Skeletal muscle tissue (tissue), 4 donors: ENCODE data around the gene FADS6. TPM values are rescaled to one million over a fixed set of nuclear protein-coding genes. Genes with fewer than 3 reads are reported as not detected.

Experiments
- H3K27ac ChIP-seq: one replicate; pipeline ENCODE4 v1.7.0; 2013; ENCODE audit warnings: mild to moderate bottlenecking, low read depth, low read length, inconsistent platforms
- H3K27me3 ChIP-seq, 3 donors: one replicate each; pipeline ENCODE4 v1.7.0; 2013; ENCODE audit warnings: low read length in 3 of 3; ENCODE audit not compliant: control insufficient read depth in 3 of 3, insufficient read depth in 3 of 3
- H3K36me3 ChIP-seq, 3 donors: one replicate each; pipeline ENCODE4 v1.7.0; 2013; ENCODE audit warnings: low read length in 3 of 3; ENCODE audit not compliant: control insufficient read depth in 3 of 3, insufficient read depth in 3 of 3
- H3K4me1 ChIP-seq, 3 donors: one replicate each; pipeline ENCODE4 v1.7.0; 2013; ENCODE audit warnings: low read length in 3 of 3, mild to moderate bottlenecking in 3 of 3; ENCODE audit not compliant: control insufficient read depth in 3 of 3, insufficient read depth in 3 of 3
- H3K4me3 ChIP-seq, 3 donors: one replicate each; pipeline ENCODE4 v1.7.0; 2013; ENCODE audit warnings: low read length in 3 of 3
- H3K9ac ChIP-seq, 3 donors: one replicate each; pipeline ENCODE4 v1.7.0; 2013; ENCODE audit warnings: low read length in 3 of 3, mild to moderate bottlenecking in 3 of 3, moderate library complexity in 2 of 3, low read depth in 1 of 3
- H3K9me3 ChIP-seq, 3 donors: one replicate each; pipeline ENCODE4 v1.7.0; 2013; ENCODE audit warnings: low read length in 3 of 3; ENCODE audit not compliant: control insufficient read depth in 3 of 3
- total RNA-seq: library from RNA; depleted of rRNA; stranded (reverse); fragments of >200 nt; gene quantifications from one replicate; pipeline ENCODE4 v1.2.3, GENCODE V29; 2014
- donor health status: Osteomylitis.

The FADS6 gene
- total RNA-seq, 1 donor from 2014 or later: not detected

- Histone ChIP-seq H3K27me3 (peaks cover 39% of the 10 kb centered on the region in 3 donors), H3K4me1 (peaks cover 11 to 18% (median 16%) of the 10 kb centered on the region in 3 donors), H3K9ac (peak overlapping the region in 1 of 3 donors; percentile 45), H3K9me3 (no peaks in the 10 kb centered on the region), H3K36me3 (no peaks in the 10 kb centered on the region), H3K4me3 (peak overlapping the region in 2 of 3 donors; percentile 29 to 31), H3K27ac (no peak overlapping the region)
These were observed 31.1 kb downstream of the FADS6 start for GRCh38 chr17:74862108-74862901.

DNA sequence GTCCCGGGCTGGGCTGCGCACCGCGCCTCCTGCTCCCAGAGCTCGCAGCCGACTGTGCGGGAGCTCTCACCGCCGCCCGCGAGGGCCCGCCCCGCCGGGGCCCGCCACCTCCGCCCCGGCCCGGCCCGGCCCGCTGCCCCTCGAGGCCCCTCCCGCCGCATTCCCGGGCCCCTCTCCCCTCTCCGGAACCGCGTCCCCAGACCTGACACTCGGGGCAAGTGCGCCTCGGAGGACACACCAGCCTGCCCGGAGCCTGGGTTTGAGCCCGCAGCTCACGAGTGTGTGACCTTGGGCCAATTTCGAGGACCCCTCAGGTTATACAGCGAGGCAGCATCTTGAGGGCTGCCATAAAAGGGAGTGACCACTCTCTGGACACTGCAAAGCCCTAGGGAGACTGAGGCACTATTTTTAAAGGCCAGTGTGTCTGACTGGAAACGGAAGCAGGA lies 31.7 kb downstream of the FADS6 start:
- H3K4me3 ChIP-seq: peak overlapping the region in 2 of 3 donors; percentile 29 to 31

GRCh38 chr17:74860872-74861661 lies 32.4 kb downstream of the FADS6 start:
- H3K9me3 ChIP-seq: no peaks in the 10 kb centered on the region
- peak overlapping the region in 1 of 3 donors; percentile 16 for H3K9ac ChIP-seq
- H3K4me1 ChIP-seq: peaks cover 11 to 18% (median 16%) of the 10 kb centered on the region in 3 donors
- no peak overlapping the region for H3K27ac ChIP-seq
- H3K4me3 ChIP-seq: peak overlapping the region in 2 of 3 donors; percentile 29 to 48
- H3K36me3 ChIP-seq: no peaks in the 10 kb centered on the region
- H3K27me3 ChIP-seq: peaks cover 42 to 45% (median 44%) of the 10 kb centered on the region in 3 donors

More for the DNA sequence above, 31.7 kb downstream of the FADS6 start:
- H3K27me3 ChIP-seq: peaks cover 42 to 44% (median 43%) of the 10 kb centered on the region in 3 donors
- H3K36me3 ChIP-seq: no peaks in the 10 kb centered on the region
- peak overlapping the region in 1 of 3 donors; percentile 45 for H3K9ac ChIP-seq
- no peaks in the 10 kb centered on the region for H3K9me3 ChIP-seq
- peaks cover 11 to 18% (median 16%) of the 10 kb centered on the region in 3 donors for H3K4me1 ChIP-seq
- H3K27ac ChIP-seq: no peak overlapping the region

DNA sequence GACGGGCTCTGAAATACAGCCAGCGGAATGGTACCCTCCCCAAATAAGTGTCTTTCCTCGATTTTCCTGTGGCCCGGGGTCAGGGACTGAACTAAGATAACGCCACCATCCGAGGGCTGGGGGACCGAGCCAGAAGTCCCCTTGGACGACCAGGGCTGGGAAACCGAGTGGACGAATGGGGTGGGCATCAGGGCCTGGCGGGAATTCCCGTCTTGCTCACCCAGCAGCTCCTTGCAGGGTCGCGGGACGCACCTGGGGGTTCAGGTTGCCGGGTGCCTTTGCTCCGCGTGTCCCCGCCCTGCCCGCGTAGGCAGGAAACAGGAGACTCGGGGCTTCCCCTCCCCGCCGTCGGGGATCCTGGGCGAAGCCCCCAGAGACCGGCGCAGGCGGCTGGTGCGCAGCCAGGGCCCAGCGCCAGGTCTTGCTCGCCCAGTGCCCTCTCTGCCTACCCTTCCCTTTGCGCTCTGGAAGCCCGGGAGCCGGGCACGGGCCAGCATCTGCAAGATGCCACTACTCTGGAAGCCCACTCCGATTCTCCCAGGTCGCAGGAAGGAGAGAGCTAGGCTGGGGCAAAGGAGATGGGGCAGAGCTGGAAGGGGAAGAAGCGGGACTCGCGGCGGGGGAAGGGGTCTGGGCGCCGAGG lies 33.1 kb downstream of the FADS6 start:
- H3K9ac ChIP-seq: peak overlapping the region in 1 of 3 donors; percentile 16
- H3K36me3 ChIP-seq: no peaks in the 10 kb centered on the region
- H3K9me3 ChIP-seq: no peaks in the 10 kb centered on the region
- H3K27me3 ChIP-seq: peaks cover 49 to 52% (median 49%) of the 10 kb centered on the region in 3 donors
- no peak overlapping the region for H3K27ac ChIP-seq
- peaks cover 11 to 21% (median 16%) of the 10 kb centered on the region in 3 donors for H3K4me1 ChIP-seq
- H3K4me3 ChIP-seq: peak overlapping the region in 2 of 3 donors; percentile 29 to 48

DNA sequence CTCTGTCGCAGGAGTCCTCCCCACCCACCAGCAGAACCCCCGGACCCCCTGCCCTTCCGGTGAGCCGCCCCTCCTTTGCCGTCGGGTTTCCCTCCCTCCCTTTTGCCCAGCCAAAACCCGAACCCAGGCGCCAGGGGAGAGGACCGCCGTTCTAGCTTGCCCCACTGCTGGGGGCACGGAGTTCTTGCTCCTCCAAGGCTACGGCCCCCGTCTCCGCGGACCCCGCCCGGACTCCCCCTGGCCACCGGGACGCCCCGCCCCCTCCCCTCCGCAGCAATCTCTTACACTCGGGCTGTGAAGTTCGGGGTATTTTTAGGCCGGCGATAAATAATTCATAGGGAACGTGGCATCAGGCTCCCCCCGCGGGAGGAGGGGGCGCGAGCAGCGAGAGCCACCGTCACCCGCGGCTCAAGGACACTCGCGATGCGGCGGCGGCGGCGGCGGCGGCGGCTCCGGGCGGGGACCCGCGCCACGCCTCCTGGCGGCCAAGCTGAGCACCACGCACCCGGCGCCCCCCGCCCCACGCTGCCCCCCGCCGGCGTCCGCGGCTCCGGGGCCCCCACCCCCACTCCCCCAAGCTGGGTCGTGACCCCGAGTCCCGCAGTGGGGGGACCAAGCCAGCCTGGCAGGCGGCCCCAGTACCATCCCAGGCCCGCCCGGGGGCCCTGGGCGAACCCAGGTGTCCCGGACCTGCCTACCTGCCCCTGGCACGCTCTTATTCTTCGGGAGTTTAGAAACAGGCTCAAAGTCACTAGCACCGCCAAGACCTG lies 33.8 kb downstream of the FADS6 start, which contains the start of gene GRIN2C:
GRIN2C (minus strand) TSS at position 427 of the 770 bp plus-strand sequence. CDS start 4,793 bp downstream, outside the sequence.
- Histone ChIP-seq H3K9ac (peak within 1 kb of the TSS in 1 of 3 donors; percentile 16), H3K36me3 (no peaks in the 10 kb centered on the region), H3K27me3 (peaks cover 56 to 59% (median 56%) of the 10 kb centered on the region in 3 donors), H3K4me1 (peaks cover 11 to 19% (median 16%) of the 10 kb centered on the region in 3 donors), H3K4me3 (peak within 1 kb of the TSS in 2 of 3 donors; percentile 29 to 48), H3K27ac (no peak within 1 kb of the TSS), H3K9me3 (no peaks in the 10 kb centered on the region)

DNA sequence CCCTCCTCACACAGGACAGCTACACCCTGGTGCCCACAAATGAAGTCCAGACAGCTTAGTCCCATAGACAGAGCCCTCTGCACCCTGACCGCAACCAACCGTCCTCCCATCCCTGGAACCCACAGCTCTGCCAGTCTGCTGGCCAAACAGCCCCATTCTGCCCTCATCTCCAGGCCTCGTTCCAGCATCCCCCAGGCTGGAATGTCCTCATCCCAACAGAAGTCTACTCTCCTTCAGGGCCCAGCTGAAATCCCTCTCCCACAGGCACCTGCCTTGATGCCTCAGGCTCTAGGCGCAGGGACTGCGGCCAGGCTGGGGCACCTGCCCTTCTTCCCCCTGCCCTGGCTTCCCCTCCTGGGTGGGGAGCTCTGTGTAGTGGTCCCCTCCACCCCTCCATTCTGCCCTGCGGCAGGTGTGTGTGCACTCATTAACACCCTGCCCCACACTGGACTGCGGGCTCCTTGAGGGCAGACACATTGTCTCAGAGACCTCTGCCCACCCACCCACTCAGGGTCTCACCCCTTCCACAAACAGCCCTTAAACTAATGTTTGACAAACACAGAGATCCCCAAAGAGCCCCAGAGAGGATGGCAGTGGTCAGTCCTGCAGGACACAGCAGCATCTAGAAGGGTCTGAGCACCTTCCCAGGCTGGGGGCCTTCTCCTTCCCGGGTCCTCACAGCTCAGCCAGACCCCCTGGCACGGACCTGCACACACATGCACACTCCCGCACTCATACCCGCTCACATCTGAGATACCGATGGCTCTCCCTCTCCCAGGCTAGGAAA lies 34.6 kb downstream of the FADS6 start:
- Histone ChIP-seq H3K9ac (no peak overlapping the region), H3K9me3 (no peaks in the 10 kb centered on the region), H3K27ac (no peak overlapping the region), H3K36me3 (no peaks in the 10 kb centered on the region), H3K4me1 (peaks cover 11 to 18% (median 16%) of the 10 kb centered on the region in 3 donors), H3K4me3 (no peak overlapping the region), H3K27me3 (peaks cover 64 to 67% (median 64%) of the 10 kb centered on the region in 3 donors)

GRCh38 chr17:74857191-74857590 lies 36.2 kb downstream of the FADS6 start:
- H3K27me3 ChIP-seq: peaks cover 72 to 75% (median 75%) of the 10 kb centered on the region in 3 donors
- H3K4me1 ChIP-seq: peaks cover 8 to 15% (median 12%) of the 10 kb centered on the region in 3 donors

GRCh38 chr17:74856112-74856511 lies 37.3 kb downstream of the FADS6 start:
- H3K4me3 ChIP-seq: no peak overlapping the region
- no peaks in the 10 kb centered on the region for H3K9me3 ChIP-seq
- H3K27ac ChIP-seq: no peak overlapping the region
- peaks cover 3 to 11% (median 7%) of the 10 kb centered on the region in 3 donors for H3K4me1 ChIP-seq
- H3K36me3 ChIP-seq: no peaks in the 10 kb centered on the region
- peaks cover 76 to 78% (median 78%) of the 10 kb centered on the region in 3 donors for H3K27me3 ChIP-seq
- H3K9ac ChIP-seq: no peak overlapping the region

More at GRCh38 chr17:74857191-74857590, 36.2 kb downstream of the FADS6 start:
- H3K27ac ChIP-seq: no peak overlapping the region
- H3K9ac ChIP-seq: no peak overlapping the region
- H3K9me3 ChIP-seq: no peaks in the 10 kb centered on the region
- H3K4me3 ChIP-seq: no peak overlapping the region
- H3K36me3 ChIP-seq: no peaks in the 10 kb centered on the region
